Activated T-cell treated with anti-CD3 and anti-CD28 coated beads, Interleukin-2, amount 50 U/mL, for 4 hours (primary cell): Measurements from ENCODE around the gene HIPK1. TPM values are rescaled to one million over a fixed set of nuclear protein-coding genes. Genes with fewer than 3 reads are reported as not detected.

Experiments
- ATAC-seq, 2 donors: fragments of 200-7000 bp; cut with Tn5 transposase; one replicate each; pipeline ENCODE4 v1.10.0; 2021
- DNase-seq: peaks from one replicate; pipeline ENCODE4 v3.0.0-alpha.2; 2020
- H3K27me3 Mint-ChIP-seq: one replicate; pipeline ENCODE4 v1.8.0; 2021; ENCODE audit warnings: low read depth, mixed read lengths
- H3K36me3 Mint-ChIP-seq: one replicate; pipeline ENCODE4 v1.8.0; 2022; ENCODE audit warnings: mixed read lengths; ENCODE audit not compliant: insufficient read depth
- H3K4me1 Mint-ChIP-seq: one replicate; pipeline ENCODE4 v1.8.0; 2021; ENCODE audit warnings: low read depth, mixed read lengths
- H3K4me3 Mint-ChIP-seq: one replicate; pipeline ENCODE4 v1.8.0; 2021; ENCODE audit warnings: mild to moderate bottlenecking, moderate library complexity, mixed read lengths
- H3K9me3 Mint-ChIP-seq: one replicate; pipeline ENCODE4 v1.8.0; 2021; ENCODE audit warnings: mixed read lengths
- total RNA-seq, 3 donors: library from RNA; stranded (reverse); gene quantifications; one replicate each; pipeline ENCODE4 v1.2.1, GENCODE V29; 2021

HIPK1 gene
- total RNA-seq, 3 donors from 2014 or later = 63.6 to 67.1 (median 63.6) TPM

DNA sequence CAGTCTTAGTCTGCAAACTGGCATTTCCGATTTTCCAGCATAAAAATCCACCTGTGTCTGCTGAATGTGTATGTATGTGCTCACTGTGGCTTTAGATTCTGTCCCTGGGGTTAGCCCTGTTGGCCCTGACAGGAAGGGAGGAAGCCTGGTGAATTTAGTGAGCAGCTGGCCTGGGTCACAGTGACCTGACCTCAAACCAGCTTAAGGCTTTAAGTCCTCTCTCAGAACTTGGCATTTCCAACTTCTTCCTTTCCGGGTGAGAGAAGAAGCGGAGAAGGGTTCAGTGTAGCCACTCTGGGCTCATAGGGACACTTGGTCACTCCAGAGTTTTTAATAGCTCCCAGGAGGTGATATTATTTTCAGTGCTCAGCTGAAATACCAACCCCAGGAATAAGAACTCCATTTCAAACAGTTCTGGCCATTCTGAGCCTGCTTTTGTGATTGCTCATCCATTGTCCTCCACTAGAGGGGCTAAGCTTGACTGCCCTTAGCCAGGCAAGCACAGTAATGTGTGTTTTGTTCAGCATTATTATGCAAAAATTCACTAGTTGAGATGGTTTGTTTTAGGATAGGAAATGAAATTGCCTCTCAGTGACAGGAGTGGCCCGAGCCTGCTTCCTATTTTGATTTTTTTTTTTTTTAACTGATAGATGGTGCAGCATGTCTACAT is 47.6 kb downstream of the HIPK1 start:
- peaks cover 28% of the 10 kb centered on the region for H3K4me1 Mint-ChIP-seq
- no peak for ATAC-seq
- H3K36me3 Mint-ChIP-seq = peaks cover 23% of the 10 kb centered on the region
- no peaks in the 10 kb centered on the region for H3K9me3 Mint-ChIP-seq
- H3K27me3 Mint-ChIP-seq = no peaks in the 10 kb centered on the region
- DNase-seq = no peak
- H3K4me3 Mint-ChIP-seq = no peak overlapping the region

GRCh38 chr1:113977906-113978305 is 48.8 kb downstream of the HIPK1 start:
- no peak overlapping the region for H3K4me3 Mint-ChIP-seq
- ATAC-seq = no peak

DNA sequence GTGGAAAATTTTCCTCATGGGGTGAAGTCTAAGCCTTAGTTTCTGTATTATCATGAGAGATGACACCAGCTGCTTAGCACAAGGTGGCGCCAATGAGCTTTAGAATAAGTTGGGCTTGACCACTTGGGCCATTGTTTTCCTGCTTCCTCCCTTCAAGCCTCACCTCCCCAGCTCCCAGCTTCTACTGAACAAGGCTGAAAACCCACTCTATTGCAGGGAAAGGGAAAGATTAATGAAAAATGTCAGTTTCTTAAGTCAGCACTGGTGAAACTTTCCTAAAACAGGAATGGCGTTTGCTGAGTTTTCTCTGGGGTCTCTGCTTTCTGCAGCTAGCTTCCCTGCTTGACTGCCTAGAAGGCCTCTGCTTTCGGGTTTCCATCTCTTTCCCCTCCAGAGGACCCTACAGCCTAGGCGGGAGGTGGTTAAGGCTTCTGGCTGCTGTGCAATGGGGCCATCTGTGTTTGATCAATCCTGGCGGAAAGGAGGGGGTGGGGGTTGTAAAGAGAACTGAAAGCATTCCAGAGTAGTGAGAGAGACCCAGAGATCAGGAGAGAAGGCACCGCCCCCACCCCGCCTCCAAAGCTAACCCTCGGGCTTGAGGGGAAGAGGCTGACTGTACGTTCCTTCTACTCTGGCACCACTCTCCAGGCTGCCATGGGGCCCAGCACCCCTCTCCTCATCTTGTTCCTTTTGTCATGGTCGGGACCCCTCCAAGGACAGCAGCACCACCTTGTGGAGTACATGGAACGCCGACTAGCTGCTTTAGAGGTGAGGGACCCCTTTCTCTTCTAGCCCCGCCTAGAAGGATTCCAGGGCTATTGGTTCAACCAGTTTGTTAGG is 50.0 kb downstream of the HIPK1 start, which contains the start of gene OLFML3:
TSS of gene OLFML3 (plus strand) at position 612 of the 840 bp plus-strand sequence. CDS start at position 655, 43 bp downstream.
- DNase-seq (peak; percentile 24), ATAC-seq (no peak)
- Mint-ChIP-seq H3K9me3 (no peaks in the 10 kb centered on the region), H3K4me1 (peaks cover 28% of the 10 kb centered on the region), H3K4me3 (no peak within 1 kb of the TSS), H3K27me3 (no peaks in the 10 kb centered on the region), H3K36me3 (peaks cover 13% of the 10 kb centered on the region)

More at GRCh38 chr1:113977906-113978305, 48.8 kb downstream of the HIPK1 start:
- H3K9me3 Mint-ChIP-seq = no peaks in the 10 kb centered on the region
- H3K36me3 Mint-ChIP-seq = peaks cover 17% of the 10 kb centered on the region
- no peak for DNase-seq
- H3K27me3 Mint-ChIP-seq = no peaks in the 10 kb centered on the region
- H3K4me1 Mint-ChIP-seq = peaks cover 28% of the 10 kb centered on the region

DNA sequence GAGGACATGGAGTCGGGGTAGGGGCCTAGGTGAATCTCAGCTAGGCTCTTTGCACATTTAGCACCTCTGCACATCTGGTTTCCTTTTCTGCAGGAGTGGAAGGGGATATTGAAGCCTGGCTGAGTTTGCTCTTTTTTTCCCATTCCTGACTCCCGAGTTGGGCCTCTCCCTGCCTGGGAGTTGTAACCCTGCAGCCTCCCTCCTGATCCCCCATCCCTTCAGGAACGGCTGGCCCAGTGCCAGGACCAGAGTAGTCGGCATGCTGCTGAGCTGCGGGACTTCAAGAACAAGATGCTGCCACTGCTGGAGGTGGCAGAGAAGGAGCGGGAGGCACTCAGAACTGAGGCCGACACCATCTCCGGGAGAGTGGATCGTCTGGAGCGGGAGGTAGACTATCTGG is 51.0 kb downstream of the HIPK1 start:
- H3K27me3 Mint-ChIP-seq = no peaks in the 10 kb centered on the region
- DNase-seq (no peak), ATAC-seq (no peak)
- no peaks in the 10 kb centered on the region for H3K9me3 Mint-ChIP-seq
- no peak overlapping the region for H3K4me3 Mint-ChIP-seq
- peaks cover 24% of the 10 kb centered on the region for H3K4me1 Mint-ChIP-seq
- peaks cover 9% of the 10 kb centered on the region for H3K36me3 Mint-ChIP-seq

DNA sequence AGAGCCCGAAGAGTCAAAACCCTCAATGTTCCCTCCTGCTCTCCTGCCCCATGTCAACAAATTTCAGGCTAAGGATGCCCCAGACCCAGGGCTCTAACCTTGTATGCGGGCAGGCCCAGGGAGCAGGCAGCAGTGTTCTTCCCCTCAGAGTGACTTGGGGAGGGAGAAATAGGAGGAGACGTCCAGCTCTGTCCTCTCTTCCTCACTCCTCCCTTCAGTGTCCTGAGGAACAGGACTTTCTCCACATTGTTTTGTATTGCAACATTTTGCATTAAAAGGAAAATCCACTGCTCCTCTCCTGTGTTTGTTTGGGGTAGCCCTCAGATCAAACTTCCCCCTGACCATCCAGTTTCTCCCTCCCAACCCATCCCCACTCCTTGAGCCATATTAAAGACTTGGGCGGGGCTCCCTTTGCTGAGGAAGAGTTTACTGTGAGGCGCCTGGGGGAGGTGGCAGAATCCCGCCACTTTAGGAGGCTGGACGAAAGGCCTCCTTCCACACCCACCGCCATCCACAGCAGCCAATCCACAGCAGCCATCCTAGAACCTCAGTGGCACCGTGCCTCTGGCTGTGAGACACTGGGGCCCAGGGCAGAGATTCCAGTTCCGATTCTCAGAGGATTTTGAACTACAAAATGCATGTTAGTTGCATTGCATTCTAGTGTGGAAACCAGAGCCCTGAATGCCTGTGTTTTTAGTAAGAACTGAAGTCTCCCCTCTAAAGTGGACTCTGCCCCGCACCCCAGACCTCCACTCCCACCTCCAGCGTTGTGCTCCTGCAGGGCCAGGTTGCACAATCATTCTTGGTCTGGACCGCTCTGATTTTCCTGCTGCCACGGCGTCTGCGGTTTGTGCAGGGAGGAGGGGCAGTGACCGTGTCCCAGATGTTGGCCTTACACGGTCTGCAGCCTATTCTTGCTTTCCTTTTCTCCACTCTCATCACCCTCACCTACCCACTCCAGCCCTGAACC is 53.1 kb downstream of the HIPK1 start:
- ATAC-seq (no peak), DNase-seq (no peak)
- Mint-ChIP-seq H3K36me3 (peaks cover 5% of the 10 kb centered on the region), H3K4me3 (no peak overlapping the region), H3K9me3 (no peaks in the 10 kb centered on the region), H3K27me3 (no peaks in the 10 kb centered on the region), H3K4me1 (peaks cover 9% of the 10 kb centered on the region)

GRCh38 chr1:113982949-113983348 is 53.8 kb downstream of the HIPK1 start:
- no peak for DNase-seq
- Mint-ChIP-seq H3K36me3 (peaks cover 5% of the 10 kb centered on the region), H3K4me1 (peaks cover 6% of the 10 kb centered on the region)

GRCh38 chr1:113983391-113983790 is 54.3 kb downstream of the HIPK1 start:
- H3K4me3 Mint-ChIP-seq = no peak overlapping the region
- peaks cover 5% of the 10 kb centered on the region for H3K36me3 Mint-ChIP-seq
- H3K27me3 Mint-ChIP-seq = no peaks in the 10 kb centered on the region

More at GRCh38 chr1:113982949-113983348, 53.8 kb downstream of the HIPK1 start:
- H3K9me3 Mint-ChIP-seq = no peaks in the 10 kb centered on the region
- no peak overlapping the region for H3K4me3 Mint-ChIP-seq
- no peaks in the 10 kb centered on the region for H3K27me3 Mint-ChIP-seq
- no peak for ATAC-seq

DNA sequence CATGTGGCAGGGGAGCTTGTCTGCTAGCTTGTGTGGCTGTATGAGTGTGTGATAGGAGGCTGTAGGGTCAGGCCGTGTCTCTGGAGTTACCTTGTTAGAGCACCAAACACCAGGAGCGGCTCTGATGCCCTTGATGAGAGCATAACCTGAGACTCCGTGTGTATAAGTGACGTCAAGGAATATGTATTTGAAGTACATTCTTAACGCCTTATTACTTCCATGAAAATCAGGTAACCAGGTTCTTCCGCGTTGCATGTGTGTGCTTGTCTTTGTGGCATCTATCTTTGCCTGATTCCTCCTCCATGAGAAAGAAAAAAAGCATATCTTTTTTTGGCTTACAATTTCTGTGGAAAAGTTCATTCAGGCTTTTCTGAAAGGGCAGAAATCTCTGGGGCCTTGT is 54.7 kb downstream of the HIPK1 start:
- no peak for ATAC-seq
- no peaks in the 10 kb centered on the region for H3K27me3 Mint-ChIP-seq
- no peak for DNase-seq
- H3K36me3 Mint-ChIP-seq = peaks cover 5% of the 10 kb centered on the region
- no peaks in the 10 kb centered on the region for H3K4me1 Mint-ChIP-seq
- H3K9me3 Mint-ChIP-seq = no peaks in the 10 kb centered on the region
- no peak overlapping the region for H3K4me3 Mint-ChIP-seq

More at GRCh38 chr1:113983391-113983790, 54.3 kb downstream of the HIPK1 start:
- ATAC-seq = no peak
- DNase-seq = no peak
- no peaks in the 10 kb centered on the region for H3K9me3 Mint-ChIP-seq
- peaks cover 3% of the 10 kb centered on the region for H3K4me1 Mint-ChIP-seq

DNA sequence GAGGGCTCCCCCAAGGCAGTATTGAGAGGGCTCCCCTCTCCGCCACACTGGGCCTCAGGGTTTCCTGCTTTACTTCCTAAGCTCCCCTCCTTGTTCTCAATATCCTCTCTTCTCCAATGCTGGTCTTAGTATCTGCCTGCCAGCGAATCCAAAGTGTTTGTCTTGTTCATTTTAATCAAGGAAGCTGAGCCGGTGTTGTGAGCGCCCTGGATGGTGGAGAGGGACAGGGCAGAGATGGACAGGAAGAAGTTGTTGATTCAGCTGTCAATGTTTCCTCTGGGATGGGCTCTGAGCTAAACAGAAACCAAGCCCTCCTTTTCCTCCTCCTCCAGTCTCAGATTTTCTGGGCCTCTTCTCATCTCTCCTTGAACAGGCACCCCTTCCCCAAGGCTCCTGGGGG is 55.6 kb downstream of the HIPK1 start:
- ATAC-seq (no peak), DNase-seq (no peak)
- no peaks in the 10 kb centered on the region for H3K27me3 Mint-ChIP-seq
- no peaks in the 10 kb centered on the region for H3K9me3 Mint-ChIP-seq
- H3K4me3 Mint-ChIP-seq = no peak overlapping the region
- no peaks in the 10 kb centered on the region for H3K4me1 Mint-ChIP-seq
- H3K36me3 Mint-ChIP-seq = peaks cover 5% of the 10 kb centered on the region

GRCh38 chr1:113986802-113987201 is 57.7 kb downstream of the HIPK1 start:
- no peaks in the 10 kb centered on the region for H3K4me1 Mint-ChIP-seq
- no peak for ATAC-seq
- DNase-seq = no peak
- H3K4me3 Mint-ChIP-seq = no peak overlapping the region
- no peaks in the 10 kb centered on the region for H3K36me3 Mint-ChIP-seq
- H3K27me3 Mint-ChIP-seq = peaks cover 2% of the 10 kb centered on the region
- no peaks in the 10 kb centered on the region for H3K9me3 Mint-ChIP-seq

GRCh38 chr1:113987259-113987658 is 58.1 kb downstream of the HIPK1 start:
- DNase-seq = no peak
- Mint-ChIP-seq H3K4me1 (no peaks in the 10 kb centered on the region), H3K4me3 (no peak overlapping the region), H3K36me3 (no peaks in the 10 kb centered on the region), H3K27me3 (peaks cover 2% of the 10 kb centered on the region), H3K9me3 (no peaks in the 10 kb centered on the region)
- ATAC-seq = no peak

DNA sequence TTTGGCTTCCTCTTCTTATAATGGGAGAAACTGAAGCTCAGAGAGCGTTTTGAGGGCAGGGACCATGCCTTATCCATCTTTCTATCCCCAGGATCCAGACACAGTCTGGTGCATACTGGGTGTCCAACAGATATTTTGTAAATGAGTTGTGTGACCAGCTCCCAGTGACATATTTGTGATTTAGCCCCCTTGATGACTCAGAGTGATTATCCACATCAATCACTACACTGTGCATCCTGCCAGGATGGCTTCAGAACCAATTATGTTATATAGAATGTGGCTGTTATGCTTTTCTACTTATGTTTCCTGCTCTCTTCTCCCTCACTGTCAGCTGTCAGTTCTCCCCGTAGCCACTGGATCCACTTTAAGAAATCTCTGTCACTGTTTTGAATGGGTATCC is 61.4 kb downstream of the HIPK1 start:
- ATAC-seq (no peak), DNase-seq (no peak)
- Mint-ChIP-seq H3K4me1 (no peaks in the 10 kb centered on the region), H3K27me3 (peaks cover 6% of the 10 kb centered on the region), H3K4me3 (no peak overlapping the region), H3K9me3 (peaks cover 14% of the 10 kb centered on the region), H3K36me3 (peaks cover under 1% of the 10 kb centered on the region)

DNA sequence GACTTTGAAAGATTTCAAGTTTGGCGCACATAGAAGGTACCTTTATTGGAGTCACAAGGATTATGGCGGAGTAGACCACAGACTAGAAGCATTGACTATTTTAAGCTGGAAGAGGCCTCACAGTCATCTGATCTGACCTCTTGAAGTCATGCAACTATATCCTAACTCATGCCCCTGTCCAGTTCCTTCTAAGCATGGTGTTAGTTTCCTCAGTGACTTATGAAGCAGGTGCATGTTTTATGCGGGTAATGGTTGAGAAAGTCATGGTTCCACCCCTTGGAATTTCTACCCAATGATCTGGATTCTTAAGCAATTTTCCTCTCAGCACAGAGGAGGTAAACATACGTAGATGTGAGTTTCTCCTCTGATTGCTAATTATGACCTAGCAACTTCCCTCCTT is 61.8 kb downstream of the HIPK1 start:
- Mint-ChIP-seq H3K4me1 (no peaks in the 10 kb centered on the region), H3K9me3 (peaks cover 16% of the 10 kb centered on the region), H3K4me3 (no peak overlapping the region), H3K27me3 (peaks cover 6% of the 10 kb centered on the region), H3K36me3 (peaks cover 2% of the 10 kb centered on the region)
- DNase-seq = no peak
- ATAC-seq = no peak

DNA sequence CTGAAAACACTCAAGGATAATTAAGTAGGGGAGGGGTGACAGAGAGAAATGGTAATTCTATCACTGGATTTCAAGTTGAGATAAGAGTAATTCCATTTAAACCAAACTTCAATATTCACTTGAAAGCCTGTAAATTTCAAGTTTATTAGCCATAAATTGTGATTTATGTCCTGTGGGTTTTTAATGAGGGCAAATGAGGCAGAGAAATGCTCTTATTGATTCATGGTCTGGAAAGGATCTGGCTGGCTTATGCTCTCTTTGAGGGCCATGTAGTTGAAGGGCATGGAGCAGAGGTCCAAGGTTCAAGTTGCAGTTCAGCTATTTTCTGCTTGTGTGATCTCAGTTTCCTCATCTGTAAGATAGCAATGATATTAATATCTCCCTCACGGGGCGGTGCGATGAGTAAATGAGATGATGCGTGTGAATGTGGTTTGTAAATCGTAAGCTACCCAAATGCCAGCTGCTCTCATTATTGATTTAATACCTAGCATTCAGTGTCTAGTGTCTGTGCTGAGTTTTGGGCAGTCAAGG is 62.4 kb downstream of the HIPK1 start:
- H3K9me3 Mint-ChIP-seq = peaks cover 16% of the 10 kb centered on the region
- DNase-seq (no peak), ATAC-seq (no peak)
- H3K27me3 Mint-ChIP-seq = peaks cover 6% of the 10 kb centered on the region
- H3K36me3 Mint-ChIP-seq = peaks cover 2% of the 10 kb centered on the region
- no peaks in the 10 kb centered on the region for H3K4me1 Mint-ChIP-seq
- H3K4me3 Mint-ChIP-seq = no peak overlapping the region
